Activated CD4-positive, alpha-beta T cell treated with anti-CD3 and anti-CD28 coated beads, Interleukin-2, amount 10 ng/mL, durations not matched to agents 24 days and 14 days (primary cell): ENCODE data around the gene DNAJB4. TPM values are rescaled to one million over a fixed set of nuclear protein-coding genes. Genes with fewer than 3 reads are reported as not detected.

Experiments used
- total RNA-seq: library from RNA; stranded (reverse); gene quantifications from 2 replicates; pipeline ENCODE4 v1.2.3, GENCODE V29; 2022

The DNAJB4 gene
- total RNA-seq, 1 donor from 2014 or later = 11.0 TPM

Other genes with a start within 250 kb of the DNAJB4 start
- 39.9 and 47.4 TPM in 2 replicates for gene USP33, start 245.1 kb upstream of the DNAJB4 start, total RNA-seq
- 7.5 and 7.6 TPM in 2 replicates for gene MIGA1, start 225.3 kb upstream of the DNAJB4 start, total RNA-seq
- 0.44 and 0.64 TPM in 2 replicates for gene NEXN, start 116.3 kb upstream of the DNAJB4 start, total RNA-seq
- gene FUBP1, start 25.9 kb upstream of the DNAJB4 start, total RNA-seq = 278 and 284 TPM in 2 replicates
- 0.05 TPM in 1 of 2 replicates, not detected in the other for gene GIPC2, start 41.0 kb downstream of the DNAJB4 start, total RNA-seq